Epithelial cell of proximal tubule (primary cell): ENCODE measurements around the gene AKR7A2. TPM values are rescaled to one million over a fixed set of nuclear protein-coding genes. Genes with fewer than 3 reads are reported as not detected.

Experiments used
- DNase-seq: peaks from one replicate; pipeline ENCODE4 v3.0.0-alpha.2; 2011; ENCODE audit warnings: low read depth
- H3K4me3 ChIP-seq: 2 replicates; pipeline ENCODE4 v1.5.1; 2011; ENCODE audit warnings: low read depth, mild to moderate bottlenecking, low read length
- CTCF ChIP-seq: conservative IDR thresholded peaks from 2 replicates; pipeline ENCODE4 v1.5.1; 2012; ENCODE audit warnings: low read depth, mild to moderate bottlenecking, low read length
- total RNA-seq: library from RNA; depleted of rRNA; stranded (reverse); fragments of >200 nt; gene quantifications from 2 replicates; pipeline ENCODE4 v1.2.3, GENCODE V29; 2015

The AKR7A2 gene
- total RNA-seq, 1 donor from 2014 or later = 92.4 TPM

- DNase-seq = no peak
- no peak for TF ChIP-seq CTCF
- no peak overlapping the region for H3K4me3 ChIP-seq
Observed at GRCh38 chr1:19349999-19350398, 38.1 kb upstream of the AKR7A2 start.

GRCh38 chr1:19348441-19349198 is 36.7 kb upstream of the AKR7A2 start:
- no peak for DNase-seq
- no peak overlapping the region for H3K4me3 ChIP-seq
- no peak for TF ChIP-seq CTCF

- H3K4me3 ChIP-seq = no peak overlapping the region
- no peak for TF ChIP-seq CTCF
- DNase-seq = no peak
Observed at GRCh38 chr1:19347533-19348172, 35.7 kb upstream of the AKR7A2 start.

GRCh38 chr1:19346026-19346425 is 34.1 kb upstream of the AKR7A2 start:
- TF ChIP-seq CTCF = no peak
- H3K4me3 ChIP-seq = no peak overlapping the region
- no peak for DNase-seq

GRCh38 chr1:19345391-19345790 is 33.4 kb upstream of the AKR7A2 start:
- H3K4me3 ChIP-seq = no peak overlapping the region
- no peak for DNase-seq
- no peak for TF ChIP-seq CTCF

GRCh38 chr1:19344831-19345230 is 32.9 kb upstream of the AKR7A2 start:
- no peak for DNase-seq
- H3K4me3 ChIP-seq = no peak overlapping the region
- TF ChIP-seq CTCF = no peak
